Activated CD4-positive, CD25-positive, alpha-beta regulatory T cell treated with anti-CD3 and anti-CD28 coated beads, Interleukin-2, amount 50 U/mL, for 16 hours (primary cell): ENCODE results near the gene THRB.

Experiments
- DNase-seq: peaks from one replicate; pipeline ENCODE4 v3.0.0-alpha.2; 2020; ENCODE audit warnings: low read depth, low spot score

Gene THRB

DNA sequence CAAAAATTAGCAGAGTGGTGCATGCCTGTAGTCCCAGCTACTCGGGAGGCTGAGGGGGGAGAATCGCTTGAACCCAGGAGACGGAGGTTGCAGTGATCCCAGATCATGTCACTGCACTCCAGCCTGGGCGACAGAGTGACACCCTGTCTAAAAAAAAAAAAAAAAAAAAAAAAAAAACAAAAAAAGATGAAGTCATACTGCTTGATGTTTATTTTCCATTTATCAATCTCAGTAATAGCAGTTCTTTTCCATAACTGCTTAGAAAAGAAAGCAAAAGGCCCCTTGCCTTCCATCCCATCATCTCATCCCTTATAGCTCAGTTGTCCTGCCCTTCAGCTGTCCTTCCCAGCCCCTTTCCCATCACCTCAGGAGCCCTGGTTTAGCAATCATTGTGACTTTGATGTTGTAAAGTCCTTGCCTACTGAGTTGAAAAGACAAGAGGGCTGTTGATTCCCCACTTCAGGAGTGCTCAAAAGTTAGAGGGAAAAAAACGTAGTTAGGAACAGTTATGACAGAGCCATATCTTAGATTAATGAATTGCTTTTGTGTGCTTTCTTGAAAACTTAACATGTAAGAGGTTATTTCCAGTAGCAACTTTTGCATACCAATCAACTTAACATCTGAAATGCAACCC lies 18.0 kb upstream of the THRB start:
- no peak for DNase-seq

DNA sequence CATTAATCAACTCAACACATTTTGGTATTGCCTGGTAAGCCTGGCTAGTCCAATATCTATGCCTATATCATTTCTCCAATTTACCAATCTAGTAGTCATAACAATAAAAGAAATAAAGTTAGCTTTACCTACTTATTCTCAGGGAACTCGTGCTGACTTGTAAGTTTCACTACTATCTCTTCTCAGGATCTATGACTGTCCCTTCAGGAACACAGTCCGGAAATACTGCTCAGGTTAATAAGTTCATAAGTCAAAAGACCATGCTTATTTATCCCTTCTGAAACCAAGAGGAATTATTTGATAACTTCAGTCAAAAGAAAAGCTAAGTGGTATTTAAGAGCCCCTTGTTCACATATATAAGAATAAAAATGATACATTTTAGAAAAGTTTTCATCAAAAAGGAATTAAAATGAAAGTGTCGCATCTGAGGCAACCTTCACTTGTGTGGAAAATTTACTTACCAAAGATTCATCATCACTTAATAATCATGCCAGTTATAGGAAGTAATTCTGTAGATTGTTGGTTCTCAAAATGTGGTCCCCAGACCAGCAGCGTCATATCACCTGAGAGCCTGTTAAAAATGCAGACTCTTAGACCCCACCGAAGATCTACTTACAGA lies 15.5 kb upstream of the THRB start:
- no peak for DNase-seq

DNA sequence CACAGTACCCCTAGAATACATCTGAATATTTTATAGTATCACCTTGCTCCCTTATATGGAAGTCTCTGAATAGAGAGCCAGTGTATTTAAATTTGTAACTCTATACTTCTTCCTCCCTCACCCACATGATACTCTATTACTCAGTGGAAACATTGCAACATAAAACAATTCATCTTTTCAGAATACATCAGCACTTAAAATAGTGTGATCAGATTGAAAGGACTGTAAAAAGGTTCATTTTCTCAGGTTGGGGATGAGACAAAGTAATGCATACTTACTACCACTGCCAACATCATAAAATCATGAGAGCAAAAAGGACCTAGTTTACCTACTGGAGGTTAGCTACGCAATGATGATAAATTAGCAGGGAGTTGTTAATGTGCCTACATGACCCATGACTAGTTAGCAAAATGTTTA lies 13.8 kb upstream of the THRB start:
- DNase-seq = no peak

DNA sequence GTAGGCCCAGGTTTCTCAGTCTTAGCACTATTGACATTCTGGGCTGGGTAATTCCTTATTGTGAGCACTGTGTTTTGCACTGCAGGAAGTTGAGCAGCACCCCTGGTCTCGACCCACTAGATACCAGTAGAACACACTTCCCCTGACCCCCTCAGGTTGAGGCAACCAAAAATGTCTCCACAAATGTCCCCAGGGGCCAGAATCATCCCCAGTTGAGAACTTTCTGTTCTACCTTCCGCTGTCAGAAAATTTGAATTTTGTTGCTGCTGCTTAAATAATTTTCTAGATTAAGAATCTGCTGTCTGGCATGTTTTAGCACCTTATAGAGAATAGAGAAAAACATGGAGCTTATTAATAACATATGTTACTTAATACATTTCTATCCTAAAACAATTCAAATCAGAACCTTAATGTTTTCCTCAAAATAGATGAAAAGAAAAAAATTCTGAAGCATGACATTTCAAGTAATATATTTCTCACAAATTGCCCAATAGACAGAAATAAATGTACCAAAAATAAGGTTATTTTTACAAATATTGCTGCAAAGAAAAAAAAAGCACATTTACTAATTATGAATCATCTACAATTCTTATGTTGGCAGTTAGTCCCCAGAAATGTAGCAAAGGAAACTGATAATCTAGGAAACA lies 13.2 kb upstream of the THRB start:
- no peak for DNase-seq

DNA sequence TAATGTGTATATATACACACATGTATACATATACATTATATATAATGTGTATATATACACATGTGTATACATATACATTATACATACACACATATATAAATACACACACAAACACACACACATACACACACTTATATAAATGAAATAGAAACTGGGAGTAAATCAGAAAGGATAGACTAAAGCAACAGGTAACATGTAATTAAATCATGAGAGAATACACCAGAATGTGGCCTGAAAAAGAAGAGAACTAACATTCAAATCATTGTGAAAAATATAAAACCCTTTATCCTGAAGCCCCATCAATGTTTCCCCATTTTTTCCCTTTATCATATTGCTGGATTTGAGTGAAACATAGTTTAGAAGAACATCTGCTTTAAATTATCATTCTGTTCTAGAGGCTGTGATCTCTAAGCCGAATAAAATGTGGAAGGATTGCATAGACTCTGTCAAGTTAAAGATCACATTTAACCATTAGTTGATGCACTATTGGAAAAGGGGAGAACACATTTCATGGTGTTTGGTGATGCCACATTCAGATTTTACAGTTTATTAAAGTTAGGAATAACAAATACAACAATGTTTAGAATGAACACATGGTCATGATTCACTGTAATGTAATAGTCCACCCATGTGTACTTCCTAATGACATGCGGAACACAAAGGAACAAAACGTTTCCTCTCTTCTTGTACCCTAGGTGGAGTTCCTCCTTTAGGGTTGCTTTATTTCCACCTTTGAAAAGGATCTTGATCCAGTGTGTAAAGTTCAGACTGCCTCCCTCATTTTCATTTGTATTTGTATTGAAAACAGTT lies 12.5 kb upstream of the THRB start:
- DNase-seq = no peak

DNA sequence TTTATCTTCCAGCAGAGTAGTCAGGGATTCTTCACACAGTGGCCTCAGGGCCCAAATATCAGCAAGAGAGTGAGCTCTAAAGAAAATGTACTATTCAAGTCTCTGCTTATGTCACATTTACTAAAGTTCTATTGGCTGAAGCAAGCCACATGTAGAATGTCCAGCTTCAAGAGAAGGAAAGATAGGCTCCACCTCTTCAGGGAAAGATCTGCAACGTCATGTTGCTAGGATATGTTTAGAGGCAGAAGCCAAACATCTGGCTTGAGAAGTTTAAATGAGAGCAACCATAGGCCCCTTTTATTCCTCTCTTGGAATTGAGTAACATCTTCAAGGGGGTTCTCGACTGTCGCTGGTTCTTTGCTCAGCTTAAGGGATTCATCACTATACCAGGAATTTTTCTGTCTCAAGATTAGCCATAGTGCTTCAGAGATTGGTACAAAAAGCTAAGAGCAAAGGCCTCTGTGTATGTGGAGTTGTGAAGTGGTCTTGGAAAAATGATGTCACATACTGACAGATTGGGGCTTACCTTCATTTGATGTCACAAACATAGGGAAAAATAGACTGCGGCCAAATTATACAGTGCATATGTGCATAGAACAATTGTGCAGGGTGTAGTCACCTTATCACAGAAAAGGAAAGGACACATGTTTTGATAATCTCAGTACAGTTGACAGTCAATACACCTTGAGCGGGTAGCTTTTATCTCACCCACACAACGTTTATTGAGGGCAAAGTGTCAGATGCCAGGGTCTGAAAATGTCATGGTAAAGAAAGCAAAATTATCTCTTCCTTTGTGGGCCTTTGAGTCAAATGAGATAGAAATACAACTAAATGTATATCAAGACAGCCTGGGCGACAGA lies 11.3 kb upstream of the THRB start:
- DNase-seq = no peak

DNA sequence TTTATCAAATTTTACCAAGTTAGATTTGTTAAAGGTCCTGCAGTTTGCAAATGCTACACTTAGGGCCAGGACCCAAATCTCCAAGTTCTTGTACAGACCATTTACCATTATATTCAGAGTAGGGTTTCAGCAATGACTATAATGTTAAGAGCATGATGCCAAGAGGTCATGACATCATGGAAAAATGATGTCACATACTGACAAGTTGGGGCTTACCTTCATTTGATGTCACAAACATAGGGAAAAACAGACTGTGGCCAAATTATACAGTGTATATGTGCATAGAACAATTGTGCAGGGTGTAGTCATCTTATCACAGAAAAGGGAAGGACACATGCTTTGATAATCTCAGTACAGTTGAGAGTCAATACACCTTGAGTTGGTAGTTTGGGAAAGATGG lies 10.1 kb upstream of the THRB start:
- no peak for DNase-seq

DNA sequence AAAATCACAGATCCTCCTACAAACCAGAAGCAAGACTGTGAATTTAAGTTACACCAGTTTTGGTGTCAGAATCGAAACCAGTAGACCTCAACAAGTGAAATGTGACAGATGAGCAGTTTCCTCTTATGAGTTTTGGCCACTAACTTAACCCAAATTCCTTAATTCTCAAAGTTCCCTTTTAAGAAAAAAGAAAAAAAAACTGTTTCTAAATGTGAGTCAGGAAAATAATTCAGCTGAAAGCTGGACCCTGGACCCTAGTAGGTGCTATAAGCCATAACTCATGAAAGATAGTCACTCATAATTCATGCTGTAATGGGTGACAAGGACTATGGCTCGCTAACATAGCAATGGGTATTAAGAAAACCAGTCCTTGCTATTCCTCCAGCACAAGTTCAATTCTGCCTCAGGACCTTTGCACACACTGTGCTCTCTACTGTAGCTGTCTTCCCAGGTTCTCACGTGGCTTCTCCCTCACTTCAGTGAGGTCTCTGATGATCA lies 9.0 kb upstream of the THRB start:
- no peak for DNase-seq

DNA sequence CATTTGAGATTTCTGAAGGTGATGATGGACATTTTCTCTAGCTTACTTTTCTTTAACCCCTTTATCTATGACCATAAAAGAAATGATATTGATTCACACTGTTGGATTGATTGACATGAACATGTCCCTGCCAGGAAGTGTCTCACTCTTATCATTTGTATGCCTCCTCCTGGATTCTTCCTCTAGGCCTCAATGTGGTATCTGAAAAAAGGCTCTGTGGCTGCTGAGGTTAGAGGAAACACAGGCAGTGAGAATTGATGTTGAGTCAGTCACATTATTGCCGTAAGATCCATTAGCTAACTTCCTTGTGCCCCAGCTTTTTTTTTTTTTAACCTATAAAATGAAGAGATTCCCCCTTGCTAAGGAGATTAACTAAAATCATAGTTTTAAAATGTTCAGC lies 8.0 kb upstream of the THRB start:
- DNase-seq = no peak

DNA sequence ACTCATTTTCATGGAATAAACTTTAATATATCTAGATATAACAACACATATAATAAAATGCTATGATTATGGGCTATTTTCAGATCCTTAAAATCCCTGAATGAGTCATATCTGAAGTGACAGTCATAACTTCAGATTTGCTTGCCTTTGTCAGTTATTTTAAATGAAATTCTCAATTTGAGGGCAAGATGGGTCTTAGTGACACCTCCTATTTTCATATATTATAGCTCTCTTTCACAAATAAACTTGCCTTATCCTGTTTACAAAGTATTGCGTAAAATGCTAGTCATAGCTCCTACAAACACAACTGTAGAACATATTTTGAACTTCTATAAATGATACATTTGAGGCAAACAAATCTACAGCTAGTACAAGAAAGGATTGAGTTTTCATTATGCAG lies 6.2 kb upstream of the THRB start:
- no peak for DNase-seq

DNA sequence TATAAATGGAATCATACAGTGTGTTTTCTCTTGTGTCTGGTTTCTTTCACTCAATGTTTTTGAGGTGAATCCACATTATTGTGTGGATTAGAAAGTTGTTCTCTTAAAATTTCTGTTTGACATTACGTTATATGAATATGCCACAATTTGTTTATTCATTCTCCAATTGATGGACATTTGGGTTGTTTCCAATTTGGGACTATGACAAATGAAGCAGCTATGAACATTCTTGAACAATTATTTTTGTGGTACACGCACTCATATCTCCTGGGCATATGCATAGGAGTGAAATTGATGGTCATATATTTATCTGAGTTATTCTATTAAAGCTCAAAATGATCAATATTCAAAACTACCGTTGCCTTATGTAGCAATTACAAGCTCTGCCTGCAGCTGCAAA lies 5.3 kb upstream of the THRB start:
- DNase-seq = no peak

DNA sequence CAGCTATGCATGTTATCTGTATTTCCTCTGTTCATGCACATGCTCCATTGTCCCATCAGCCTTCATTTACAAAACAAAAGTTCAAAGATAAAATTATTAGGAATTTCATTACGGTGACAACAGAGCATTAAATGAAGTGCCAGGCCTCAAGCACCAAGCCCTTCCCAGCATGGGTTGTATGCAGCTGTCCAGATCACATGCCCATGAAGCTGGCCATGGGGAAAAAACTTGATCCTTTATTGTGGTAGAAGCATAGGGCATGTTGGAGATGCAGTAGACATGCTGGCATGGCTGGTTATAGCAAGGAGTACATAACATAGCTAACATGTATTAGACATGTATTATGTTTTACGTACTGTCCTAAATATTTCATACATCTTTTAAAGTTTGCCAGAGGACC lies 4.1 kb upstream of the THRB start:
- no peak for DNase-seq

DNA sequence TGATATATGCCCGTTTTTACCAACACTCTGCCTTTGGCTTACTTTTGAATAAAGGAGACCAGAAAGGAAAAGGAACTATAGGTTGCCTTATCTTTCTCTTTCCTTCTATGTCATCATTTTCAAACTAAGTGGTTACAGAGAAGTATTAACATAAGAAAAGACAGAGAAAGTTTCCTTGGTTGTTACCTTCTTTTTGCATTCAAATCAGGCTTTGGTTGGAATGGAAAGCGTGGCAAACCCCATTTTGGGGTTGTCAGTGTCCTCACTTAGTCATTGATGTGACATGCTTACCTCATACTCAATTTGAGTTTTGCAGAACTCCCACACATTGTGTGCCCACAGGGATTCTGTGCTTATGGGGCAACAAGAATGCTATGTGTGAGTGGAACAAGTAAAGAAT lies 3.7 kb upstream of the THRB start:
- no peak for DNase-seq

DNA sequence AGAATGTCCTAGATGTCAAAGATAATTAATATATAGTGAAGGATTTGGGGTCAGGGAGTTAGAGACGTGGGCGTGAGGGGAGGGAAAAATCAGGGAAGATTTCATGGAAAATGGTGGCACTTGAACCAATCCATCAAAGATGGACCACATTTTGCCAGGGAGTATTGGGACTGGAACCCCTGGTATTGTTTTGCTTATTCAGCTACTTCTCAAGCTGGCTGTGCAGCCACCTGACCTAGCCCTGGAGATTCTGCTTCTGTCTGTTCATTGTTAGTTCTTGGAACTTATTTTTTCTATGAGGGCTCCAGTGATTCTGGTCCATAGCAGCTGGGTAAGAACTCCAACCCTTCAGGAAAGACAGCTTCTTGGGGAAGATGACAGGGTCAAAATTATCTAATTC lies 3.3 kb upstream of the THRB start:
- DNase-seq = no peak

DNA sequence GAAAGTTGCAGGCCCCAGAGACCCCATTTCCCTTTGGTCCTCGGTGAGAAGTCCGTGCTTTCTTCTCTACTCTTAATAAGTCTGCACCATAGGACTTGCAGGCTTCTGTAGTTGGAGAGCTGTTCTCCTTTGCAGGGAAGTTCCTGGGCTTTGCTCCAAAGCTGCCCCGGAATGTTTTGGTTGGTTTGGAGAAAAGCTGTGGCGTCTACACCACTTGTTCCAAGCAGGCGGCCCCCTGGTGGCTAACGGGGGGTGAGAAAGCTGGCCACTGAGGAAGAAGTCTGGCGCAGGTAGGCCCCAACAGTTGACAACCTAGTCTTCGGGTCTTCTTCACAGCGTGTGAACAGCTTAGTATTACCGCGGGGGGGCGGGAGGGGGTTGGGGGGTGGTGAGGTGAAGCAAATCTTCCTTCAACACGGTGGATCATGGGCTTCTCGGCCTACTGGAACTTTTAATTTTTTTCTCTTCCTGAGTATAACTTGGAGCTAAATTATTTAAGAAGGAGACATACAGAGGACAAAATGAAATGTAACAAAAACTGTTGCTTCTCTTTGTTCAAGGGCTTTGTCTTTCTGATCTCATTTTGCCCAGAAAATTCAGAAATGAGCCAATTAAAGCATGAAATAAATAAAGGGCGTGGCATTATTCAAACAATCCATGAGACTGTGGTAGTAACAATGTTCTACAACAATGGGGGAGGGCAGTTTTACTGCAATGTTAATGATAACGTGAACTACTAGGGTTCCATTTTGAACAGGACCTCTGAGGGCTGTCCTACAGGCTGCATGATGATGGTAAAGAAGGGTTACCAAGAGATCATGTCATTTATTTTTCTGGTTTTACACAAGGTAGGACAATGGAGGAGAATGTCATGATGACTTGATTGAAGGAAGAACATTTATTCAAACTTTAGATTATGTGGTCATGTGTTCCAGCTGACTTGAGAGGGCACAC lies 2.2 kb upstream of the THRB start:
- no peak for DNase-seq

DNA sequence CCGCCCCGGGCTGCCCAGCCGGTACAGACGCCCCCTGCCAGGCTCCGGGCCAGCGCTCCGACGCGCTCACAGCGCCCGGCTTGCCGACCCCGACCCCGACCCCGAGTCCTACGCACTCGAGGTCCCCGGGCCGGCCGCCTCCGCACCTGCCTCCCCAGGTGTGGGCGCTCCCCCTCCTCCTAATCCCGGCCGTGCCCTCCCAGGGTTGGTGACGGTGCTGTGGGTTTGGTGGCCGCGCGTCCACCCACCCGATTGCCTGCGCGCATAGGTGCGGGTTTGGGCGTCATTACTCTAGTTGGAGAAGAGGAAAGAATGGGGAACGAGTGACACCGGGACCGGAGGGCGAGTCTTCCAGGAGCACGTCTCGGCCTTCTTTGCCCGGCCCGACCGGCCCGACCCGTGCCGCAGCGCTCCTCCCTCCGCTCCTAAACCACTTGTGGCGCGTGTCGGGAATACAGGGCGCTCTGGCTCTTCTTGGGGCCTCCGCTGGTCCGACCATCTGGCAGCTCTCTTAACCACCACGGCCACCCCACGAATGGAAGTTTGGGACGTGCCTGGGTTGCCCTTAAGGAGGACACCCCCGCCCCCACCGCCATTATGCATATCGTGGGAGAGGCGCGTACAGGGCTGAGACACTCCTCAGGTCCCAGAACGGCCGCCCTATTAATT lies 810 bp upstream of the THRB start:
- no peak for DNase-seq

DNA sequence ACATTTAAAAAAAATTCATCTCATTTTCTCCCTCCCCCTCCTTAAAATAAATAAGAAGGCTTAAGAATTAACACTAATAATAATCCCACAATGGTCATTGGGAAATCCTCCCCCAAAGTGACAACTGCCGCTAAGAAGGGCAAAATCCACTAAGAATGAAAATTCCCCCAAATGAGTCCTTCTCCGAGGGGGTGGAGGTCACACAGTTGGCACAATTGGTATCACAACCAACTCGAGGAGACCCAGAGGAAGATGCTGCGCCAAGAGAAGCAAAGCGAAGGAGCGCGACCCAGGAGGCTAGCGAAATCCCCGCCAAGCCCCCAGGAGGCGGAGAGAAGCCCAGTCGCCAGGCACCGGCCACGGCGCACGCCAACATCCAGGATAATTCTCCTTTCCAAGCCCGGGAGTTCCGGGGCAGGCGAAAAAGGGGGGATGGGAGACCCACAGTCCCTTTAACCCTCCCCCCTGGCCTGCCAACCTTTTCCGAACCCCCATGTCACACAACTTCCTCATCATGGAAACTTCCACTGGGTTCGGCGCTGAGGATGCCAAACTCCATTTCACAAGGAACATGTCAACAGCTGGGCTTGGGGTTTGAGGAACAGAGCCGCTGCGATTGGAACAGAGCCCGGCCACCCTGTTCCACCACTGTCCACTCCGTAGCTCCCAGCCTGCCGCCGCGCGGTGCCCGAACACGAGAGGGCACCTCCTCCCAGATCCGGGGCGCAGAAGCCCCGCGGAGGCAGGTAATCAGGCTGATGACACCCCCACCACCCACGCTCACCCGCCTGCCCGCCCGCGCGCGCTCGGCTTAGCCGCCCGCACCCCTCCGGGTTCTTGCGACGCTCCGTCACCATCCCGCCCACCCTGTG lies 668 bp downstream of the THRB start:
- DNase-seq = no peak

DNA sequence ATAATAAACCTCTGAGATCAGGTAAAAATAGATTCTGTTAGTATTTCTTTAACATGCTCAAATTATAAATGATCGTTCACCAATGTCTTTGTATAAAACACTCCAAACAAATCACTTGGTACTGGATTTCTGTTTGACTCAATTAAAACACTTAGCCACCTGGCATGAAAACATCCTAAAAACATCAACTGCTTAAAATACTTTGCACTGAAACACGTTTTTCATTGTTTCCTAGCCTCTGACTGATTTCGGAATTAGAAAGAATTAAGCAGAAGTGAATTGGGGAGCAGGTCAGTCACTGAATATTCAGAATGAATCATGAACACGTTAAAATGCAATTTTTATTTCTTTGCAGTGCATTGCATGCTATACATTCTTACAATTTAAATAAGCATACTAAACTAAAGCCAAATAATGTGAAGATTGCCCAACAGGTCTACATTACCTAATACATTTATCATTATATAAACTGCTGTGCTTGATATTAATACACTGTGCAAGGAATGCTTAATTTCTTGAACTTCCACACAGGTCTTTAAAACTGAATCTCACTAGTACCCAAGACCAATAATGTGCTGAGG lies 1.6 kb downstream of the THRB start:
- no peak for DNase-seq
